HepG2 (cell line): ENCODE measurements around the gene MRPL38. TPM values are rescaled to one million over a fixed set of nuclear protein-coding genes. Genes with fewer than 3 reads are reported as not detected.

Experiments used
- BORCS8-MEF2B ChIP-seq: sonication (generic); formaldehyde crosslinking; IDR thresholded peaks from 2 replicates; pipeline ENCODE4 v1.8.0; 2022; ENCODE audit warnings: mild to moderate bottlenecking, missing genetic modification reagents
- BRD4 ChIP-seq: sonication (generic); formaldehyde crosslinking; IDR thresholded peaks from 2 replicates; pipeline ENCODE4 v1.4.0; 2020; ENCODE audit warnings: missing genetic modification reagents
- EED ChIP-seq: sonication (generic); formaldehyde crosslinking; IDR thresholded peaks from 2 replicates; pipeline ENCODE4 v1.5.0; 2020; ENCODE audit warnings: mild to moderate bottlenecking, missing genetic modification reagents
- HDAC1 ChIP-seq: sonication (generic); formaldehyde crosslinking; IDR thresholded peaks from 2 replicates; pipeline ENCODE4 v1.5.1; 2020; ENCODE audit warnings: mild to moderate bottlenecking, missing genetic modification reagents
- IRX3 ChIP-seq: sonication (generic); formaldehyde crosslinking; IDR thresholded peaks from 2 replicates; pipeline ENCODE4 v1.8.1; 2023; ENCODE audit warnings: mild to moderate bottlenecking, low read depth, missing genetic modification reagents, borderline replicate concordance
- ISX ChIP-seq: sonication (generic); formaldehyde crosslinking; conservative IDR thresholded peaks from 2 replicates; pipeline ENCODE4 v1.5.0; 2020; ENCODE audit warnings: missing genetic modification reagents
- KLF13 ChIP-seq: sonication (generic); formaldehyde crosslinking; IDR thresholded peaks from 2 replicates; pipeline ENCODE4 v1.4.0; 2020; ENCODE audit warnings: mild to moderate bottlenecking, missing genetic modification reagents
- NBN ChIP-seq: fragments of 450-650 bp; conservative IDR thresholded peaks from 2 replicates; pipeline ENCODE4 v1.6.1; 2017
- NR2F2 ChIP-seq: IDR thresholded peaks from 2 replicates; pipeline ENCODE4 v1.6.1; 2012; ENCODE audit warnings: low read depth, inconsistent platforms, borderline replicate concordance
- PRPF4 ChIP-seq: fragments of 200-400 bp; formaldehyde crosslinking; IDR thresholded peaks from 2 replicates; pipeline ENCODE4 v1.6.1; 2016; ENCODE audit warnings: low read length, low read depth; ENCODE audit not compliant: poor library complexity, severe bottlenecking
- RAD51 ChIP-seq: fragments of 450-650 bp; IDR thresholded peaks from 2 replicates; pipeline ENCODE4 v1.6.1; 2016; ENCODE audit warnings: borderline replicate concordance
- SATB2 ChIP-seq: sonication (generic); formaldehyde crosslinking; IDR thresholded peaks from 2 replicates; pipeline ENCODE4 v1.5.0; 2020; ENCODE audit warnings: missing genetic modification reagents
- SMAD9 ChIP-seq: sonication (generic); formaldehyde crosslinking; IDR thresholded peaks from 2 replicates; pipeline ENCODE4 v1.5.1; 2020; ENCODE audit warnings: mild to moderate bottlenecking, missing genetic modification reagents
- TCF7 ChIP-seq: sonication (generic); IDR thresholded peaks from 2 replicates; pipeline ENCODE4 v1.6.1; 2016; ENCODE audit warnings: antibody characterized with exemption, low read depth
- ZNF138 ChIP-seq: sonication (generic); formaldehyde crosslinking; IDR thresholded peaks from 2 replicates; pipeline ENCODE4 v1.5.0; 2020; ENCODE audit warnings: mild to moderate bottlenecking, low read depth, missing genetic modification reagents
- ZNF160 ChIP-seq: sonication (generic); formaldehyde crosslinking; IDR thresholded peaks from 2 replicates; pipeline ENCODE4 v1.8.0; 2022; ENCODE audit warnings: mild to moderate bottlenecking, inconsistent platforms, missing genetic modification reagents
- ZNF317 ChIP-seq: sonication (generic); formaldehyde crosslinking; IDR thresholded peaks from 2 replicates; pipeline ENCODE4 v1.5.0; 2020; ENCODE audit warnings: mild to moderate bottlenecking, missing genetic modification reagents
- ZNF350 ChIP-seq: sonication (generic); formaldehyde crosslinking; IDR thresholded peaks from 2 replicates; pipeline ENCODE4 v1.4.0; 2020; ENCODE audit warnings: mild to moderate bottlenecking, low read depth, missing genetic modification reagents, borderline replicate concordance
- ZNF747 ChIP-seq: sonication (generic); formaldehyde crosslinking; IDR thresholded peaks from 2 replicates; pipeline ENCODE4 v1.8.1; 2023; ENCODE audit warnings: missing genetic modification reagents, mild to moderate bottlenecking, borderline replicate concordance
- ZNF772 ChIP-seq: sonication (generic); formaldehyde crosslinking; IDR thresholded peaks from 2 replicates; pipeline ENCODE4 v1.5.0; 2020; ENCODE audit warnings: mild to moderate bottlenecking, missing genetic modification reagents
- ZSCAN25 ChIP-seq: sonication (generic); formaldehyde crosslinking; IDR thresholded peaks from 2 replicates; pipeline ENCODE4 v1.8.0; 2022; ENCODE audit warnings: mild to moderate bottlenecking, missing genetic modification reagents
- polyA plus RNA-seq, 8 experiments: library from polyadenylated mRNA; depleted of rRNA in 3 of 8; stranded (reverse) in 7 of 8; unstranded in 1 of 8; fragments of >200 nt; fragmentation: Illumina TruSeq in 4 of 8; extraction: Trizol in 4 of 8; gene quantifications; 2 replicates each; pipeline versions ENCODE4 v1.2.1 to v1.2.3, GENCODE V29; 2011 to 2016; ENCODE audit warnings: low read depth in 4 of 8, missing spikeins in 1 of 8, mixed read lengths in 1 of 8; ENCODE audit not compliant: insufficient read depth in 1 of 8
- total RNA-seq, 5 experiments: library from RNA; depleted of rRNA; stranded (reverse); fragments of >200 nt; fragmentation: Illumina TruSeq; extraction: Trizol; gene quantifications; 2 replicates each; pipeline ENCODE4 v1.2.3, GENCODE V29; 2016; ENCODE audit warnings: low read depth in 1 of 5
- TF ChIP-seq, protein P1 (sequence below): sonication (generic); formaldehyde crosslinking; IDR thresholded peaks from 2 replicates; pipeline ENCODE4 v1.5.1; 2020; ENCODE audit warnings: mild to moderate bottlenecking, missing genetic modification reagents, borderline replicate concordance
- TF ChIP-seq, protein P2 (sequence below), 2 experiments: fragments of 450-650 bp in 1 of 2; sonication (generic) in 1 of 2; formaldehyde crosslinking; IDR thresholded peaks; 2 replicates each; pipeline versions ENCODE4 v1.5.0 to v1.8.0; 2020 to 2022; ENCODE audit warnings: mild to moderate bottlenecking in 1 of 2, missing genetic modification reagents in 1 of 2
- TF ChIP-seq, protein P3 (sequence below): sonication (generic); formaldehyde crosslinking; IDR thresholded peaks from 2 replicates; pipeline ENCODE4 v1.5.0; 2020; ENCODE audit warnings: missing genetic modification reagents, mild to moderate bottlenecking, borderline replicate concordance

Gene MRPL38
- total and polyA plus RNA-seq, 2 of the 13 experiments (the other 11 are each of a cell fraction or from before 2014, with no cell fraction given): 83.7 to 125 TPM

DNA sequence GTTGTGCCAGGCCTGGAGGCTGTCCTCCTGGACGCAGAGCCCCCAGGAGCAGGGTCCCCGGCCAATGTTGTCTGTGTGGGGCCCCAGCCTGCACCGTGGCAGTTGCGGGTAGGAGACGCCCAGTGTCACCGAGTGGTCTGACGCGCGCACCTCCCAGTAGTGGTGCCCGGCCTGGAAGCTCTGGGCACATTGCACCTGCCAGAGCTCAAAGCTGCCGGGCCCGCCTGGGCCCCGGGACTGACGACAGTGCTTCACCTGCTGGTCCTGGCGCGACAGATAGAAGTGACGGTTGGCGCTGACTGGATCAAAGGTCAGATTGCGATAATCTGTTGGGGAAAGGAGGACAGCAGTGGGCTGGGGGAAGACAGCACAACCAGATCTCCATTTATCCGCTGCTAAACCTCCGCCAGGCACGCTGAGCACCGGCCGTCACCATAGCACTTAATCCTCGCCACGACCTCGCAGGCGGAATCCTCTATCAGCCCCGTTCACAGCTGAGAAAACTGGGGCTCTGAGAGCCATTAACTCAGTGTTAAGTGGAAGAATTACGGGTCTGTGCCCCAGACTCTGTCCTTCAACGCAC lies 13.6 kb downstream of the MRPL38 start (continued):
- TF ChIP-seq, protein P1, sequence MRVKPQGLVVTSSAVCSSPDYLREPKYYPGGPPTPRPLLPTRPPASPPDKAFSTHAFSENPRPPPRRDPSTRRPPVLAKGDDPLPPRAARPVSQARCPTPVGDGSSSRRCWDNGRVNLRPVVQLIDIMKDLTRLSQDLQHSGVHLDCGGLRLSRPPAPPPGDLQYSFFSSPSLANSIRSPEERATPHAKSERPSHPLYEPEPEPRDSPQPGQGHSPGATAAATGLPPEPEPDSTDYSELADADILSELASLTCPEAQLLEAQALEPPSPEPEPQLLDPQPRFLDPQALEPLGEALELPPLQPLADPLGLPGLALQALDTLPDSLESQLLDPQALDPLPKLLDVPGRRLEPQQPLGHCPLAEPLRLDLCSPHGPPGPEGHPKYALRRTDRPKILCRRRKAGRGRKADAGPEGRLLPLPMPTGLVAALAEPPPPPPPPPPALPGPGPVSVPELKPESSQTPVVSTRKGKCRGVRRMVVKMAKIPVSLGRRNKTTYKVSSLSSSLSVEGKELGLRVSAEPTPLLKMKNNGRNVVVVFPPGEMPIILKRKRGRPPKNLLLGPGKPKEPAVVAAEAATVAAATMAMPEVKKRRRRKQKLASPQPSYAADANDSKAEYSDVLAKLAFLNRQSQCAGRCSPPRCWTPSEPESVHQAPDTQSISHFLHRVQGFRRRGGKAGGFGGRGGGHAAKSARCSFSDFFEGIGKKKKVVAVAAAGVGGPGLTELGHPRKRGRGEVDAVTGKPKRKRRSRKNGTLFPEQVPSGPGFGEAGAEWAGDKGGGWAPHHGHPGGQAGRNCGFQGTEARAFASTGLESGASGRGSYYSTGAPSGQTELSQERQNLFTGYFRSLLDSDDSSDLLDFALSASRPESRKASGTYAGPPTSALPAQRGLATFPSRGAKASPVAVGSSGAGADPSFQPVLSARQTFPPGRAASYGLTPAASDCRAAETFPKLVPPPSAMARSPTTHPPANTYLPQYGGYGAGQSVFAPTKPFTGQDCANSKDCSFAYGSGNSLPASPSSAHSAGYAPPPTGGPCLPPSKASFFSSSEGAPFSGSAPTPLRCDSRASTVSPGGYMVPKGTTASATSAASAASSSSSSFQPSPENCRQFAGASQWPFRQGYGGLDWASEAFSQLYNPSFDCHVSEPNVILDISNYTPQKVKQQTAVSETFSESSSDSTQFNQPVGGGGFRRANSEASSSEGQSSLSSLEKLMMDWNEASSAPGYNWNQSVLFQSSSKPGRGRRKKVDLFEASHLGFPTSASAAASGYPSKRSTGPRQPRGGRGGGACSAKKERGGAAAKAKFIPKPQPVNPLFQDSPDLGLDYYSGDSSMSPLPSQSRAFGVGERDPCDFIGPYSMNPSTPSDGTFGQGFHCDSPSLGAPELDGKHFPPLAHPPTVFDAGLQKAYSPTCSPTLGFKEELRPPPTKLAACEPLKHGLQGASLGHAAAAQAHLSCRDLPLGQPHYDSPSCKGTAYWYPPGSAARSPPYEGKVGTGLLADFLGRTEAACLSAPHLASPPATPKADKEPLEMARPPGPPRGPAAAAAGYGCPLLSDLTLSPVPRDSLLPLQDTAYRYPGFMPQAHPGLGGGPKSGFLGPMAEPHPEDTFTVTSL (CRISPR knock-in tag): no peak
- TF ChIP-seq, protein P2, sequence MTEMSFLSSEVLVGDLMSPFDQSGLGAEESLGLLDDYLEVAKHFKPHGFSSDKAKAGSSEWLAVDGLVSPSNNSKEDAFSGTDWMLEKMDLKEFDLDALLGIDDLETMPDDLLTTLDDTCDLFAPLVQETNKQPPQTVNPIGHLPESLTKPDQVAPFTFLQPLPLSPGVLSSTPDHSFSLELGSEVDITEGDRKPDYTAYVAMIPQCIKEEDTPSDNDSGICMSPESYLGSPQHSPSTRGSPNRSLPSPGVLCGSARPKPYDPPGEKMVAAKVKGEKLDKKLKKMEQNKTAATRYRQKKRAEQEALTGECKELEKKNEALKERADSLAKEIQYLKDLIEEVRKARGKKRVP (CRISPR knock-in tag; IDR thresholded peaks at IDR 0.05): 0 out of 4 replicates have a peak, but pooled peaks of 1 of the 2 experiments have one; percentile 16
- peak; percentile 97 for TF ChIP-seq ZNF317 (CRISPR knock-in tag)
- no peak for TF ChIP-seq ISX (CRISPR knock-in tag)
- TF ChIP-seq SATB2: 0 out of 2 replicates have a peak, but pooled peaks have one; percentile 13
- TF ChIP-seq HDAC1 (CRISPR knock-in tag): no peak
- TF ChIP-seq TCF7: no peak
- peak; percentile 23; the same call in 1 of the 2 replicates for TF ChIP-seq ZNF747 (CRISPR knock-in tag)
- TF ChIP-seq, protein P3, sequence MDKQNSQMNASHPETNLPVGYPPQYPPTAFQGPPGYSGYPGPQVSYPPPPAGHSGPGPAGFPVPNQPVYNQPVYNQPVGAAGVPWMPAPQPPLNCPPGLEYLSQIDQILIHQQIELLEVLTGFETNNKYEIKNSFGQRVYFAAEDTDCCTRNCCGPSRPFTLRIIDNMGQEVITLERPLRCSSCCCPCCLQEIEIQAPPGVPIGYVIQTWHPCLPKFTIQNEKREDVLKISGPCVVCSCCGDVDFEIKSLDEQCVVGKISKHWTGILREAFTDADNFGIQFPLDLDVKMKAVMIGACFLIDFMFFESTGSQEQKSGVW (CRISPR knock-in tag): peak; percentile 37; the same call in 1 of the 2 replicates
- peak; percentile 42; the same call in 1 of the 2 replicates for TF ChIP-seq KLF13
- no peak; the same call in 1 of the 2 replicates for TF ChIP-seq BRD4 (CRISPR knock-in tag)
- no peak for TF ChIP-seq ZNF350
- TF ChIP-seq SMAD9 (CRISPR knock-in tag): no peak
- TF ChIP-seq NBN: no peak
- TF ChIP-seq RAD51: no peak
- TF ChIP-seq IRX3: no peak
- TF ChIP-seq ZSCAN25 (CRISPR knock-in tag): no peak
- 0 out of 2 replicates have a peak, but pooled peaks have one; percentile 27 for TF ChIP-seq NR2F2
- no peak for TF ChIP-seq ZNF160 (CRISPR knock-in tag)
- peak; percentile 74 for TF ChIP-seq PRPF4
- peak; percentile 92; the same call in 1 of the 2 replicates for TF ChIP-seq EED (CRISPR knock-in tag)
- TF ChIP-seq ZNF772 (CRISPR knock-in tag): 0 out of 2 replicates have a peak, but pooled peaks have one; percentile 77
- TF ChIP-seq ZNF138 (CRISPR knock-in tag): no peak
- TF ChIP-seq BORCS8-MEF2B (CRISPR knock-in tag): 0 out of 2 replicates have a peak, but pooled peaks have one; percentile 60
